ENCODE measurements around the gene APEX1. TPM values are rescaled to one million over a fixed set of nuclear protein-coding genes. Genes with fewer than 3 reads are reported as not detected.

APEX1 gene
- total RNA-seq = 433 and 437 TPM in 2 replicates
- long read RNA-seq, transcript APEX1-205 (4 exons, 1,603 nt) = minor isoform, 41 of 699 reads
- long read RNA-seq, transcript APEX1-216 (3 exons, 1,803 nt) = minor isoform, 27 of 699 reads
- long read RNA-seq, transcript APEX1-210 (5 exons, 1,437 nt) = minor isoform, 55 of 699 reads
- long read RNA-seq, transcript APEX1-201 (5 exons, 1,484 nt) = major isoform, 494 of 699 reads
- long read RNA-seq, partial matches to known transcripts = 15 of 699 reads
- long read RNA-seq, other reads (novel, unspliced or antisense) = 41 of 699 reads

DNA sequence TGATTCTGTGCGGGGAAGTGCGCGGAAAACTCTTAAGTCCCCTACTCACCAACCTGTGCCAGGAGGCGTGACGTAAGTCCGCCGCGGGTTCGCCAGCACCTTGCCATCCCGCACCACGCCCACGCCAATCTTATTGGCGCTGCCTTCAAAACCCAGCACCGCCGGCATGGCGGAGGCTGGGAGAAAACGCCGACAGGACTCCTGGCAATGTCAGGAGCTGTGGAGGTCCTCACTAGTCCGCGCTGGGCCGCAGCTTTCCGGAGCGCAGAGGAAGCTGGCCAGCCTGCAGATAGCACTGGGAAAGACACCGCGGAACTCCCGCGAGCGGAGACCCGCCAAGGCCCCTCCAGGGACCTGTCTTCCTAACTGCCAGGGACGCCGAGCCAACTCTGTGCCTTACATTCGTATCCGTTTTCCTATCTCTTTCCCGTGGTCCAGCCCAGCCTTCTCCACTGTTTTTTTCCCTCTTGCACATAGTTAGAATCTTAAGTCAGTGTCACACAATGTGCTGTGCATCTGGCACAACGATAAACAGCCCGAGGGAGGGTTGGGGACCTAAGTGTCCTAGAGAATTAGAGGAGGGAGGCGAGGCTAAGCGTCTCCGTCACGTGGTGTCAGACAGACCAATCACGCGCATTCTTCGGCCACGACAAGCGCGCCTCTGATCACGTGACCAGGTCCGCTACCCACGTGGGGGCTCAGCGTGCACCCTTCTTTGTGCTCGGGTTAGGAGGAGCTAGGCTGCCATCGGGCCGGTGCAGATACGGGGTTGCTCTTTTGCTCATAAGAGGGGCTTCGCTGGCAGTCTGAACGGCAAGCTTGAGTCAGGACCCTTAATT is at the start of gene APEX1, which contains the start of gene OSGEP:
APEX1 (plus strand) TSS at position 711 of the 839 bp plus-strand sequence. CDS start 420 bp downstream, outside the sequence.
OSGEP (minus strand) TSS at position 297 of the 839 bp plus-strand sequence; CDS start at position 168, 129 bp downstream.
- H3K27me3 Mint-ChIP-seq (ENCODE audit: low read depth) = no peaks in the 10 kb centered on the region

DNA sequence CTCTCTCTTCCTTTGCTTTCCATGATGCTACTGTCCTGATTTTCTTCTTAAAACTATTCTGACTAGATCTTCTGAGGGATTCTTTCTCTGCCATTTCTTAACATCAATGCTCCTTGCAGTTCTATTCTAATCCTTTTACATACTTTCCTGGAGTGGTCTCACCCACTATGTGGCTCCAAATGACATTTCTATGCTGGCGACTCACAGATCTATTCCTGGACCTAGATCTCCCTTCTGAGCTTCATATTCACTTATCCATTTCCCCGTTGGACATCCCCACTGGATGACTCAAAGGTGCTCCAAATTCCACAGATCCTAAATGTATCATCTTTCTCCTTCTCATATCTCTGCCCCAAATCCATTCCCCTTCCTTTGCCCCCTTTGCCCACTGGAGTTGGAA is 45.8 kb upstream of the APEX1 start:
- Mint-ChIP-seq H3K36me3 (ENCODE audit: low read depth) (peaks cover 8% of the 10 kb centered on the region), H3K9me3 (no peaks in the 10 kb centered on the region), H3K4me3 (peak overlapping the region; percentile 7), H3K27me3 (ENCODE audit: low read depth) (no peaks in the 10 kb centered on the region), H3K27ac (ENCODE audit: unreplicated experiment) (no peak overlapping the region), H3K4me1 (peaks cover 18% of the 10 kb centered on the region)
- no peak for DNase-seq (ENCODE audit: low read depth, low spot score)
- TF ChIP-seq, protein P1, sequence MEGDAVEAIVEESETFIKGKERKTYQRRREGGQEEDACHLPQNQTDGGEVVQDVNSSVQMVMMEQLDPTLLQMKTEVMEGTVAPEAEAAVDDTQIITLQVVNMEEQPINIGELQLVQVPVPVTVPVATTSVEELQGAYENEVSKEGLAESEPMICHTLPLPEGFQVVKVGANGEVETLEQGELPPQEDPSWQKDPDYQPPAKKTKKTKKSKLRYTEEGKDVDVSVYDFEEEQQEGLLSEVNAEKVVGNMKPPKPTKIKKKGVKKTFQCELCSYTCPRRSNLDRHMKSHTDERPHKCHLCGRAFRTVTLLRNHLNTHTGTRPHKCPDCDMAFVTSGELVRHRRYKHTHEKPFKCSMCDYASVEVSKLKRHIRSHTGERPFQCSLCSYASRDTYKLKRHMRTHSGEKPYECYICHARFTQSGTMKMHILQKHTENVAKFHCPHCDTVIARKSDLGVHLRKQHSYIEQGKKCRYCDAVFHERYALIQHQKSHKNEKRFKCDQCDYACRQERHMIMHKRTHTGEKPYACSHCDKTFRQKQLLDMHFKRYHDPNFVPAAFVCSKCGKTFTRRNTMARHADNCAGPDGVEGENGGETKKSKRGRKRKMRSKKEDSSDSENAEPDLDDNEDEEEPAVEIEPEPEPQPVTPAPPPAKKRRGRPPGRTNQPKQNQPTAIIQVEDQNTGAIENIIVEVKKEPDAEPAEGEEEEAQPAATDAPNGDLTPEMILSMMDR (conservative IDR thresholded peaks at IDR 0.05) = no peak

More for the DNA sequence above, at the start of gene APEX1, which contains the start of gene OSGEP:
- Mint-ChIP-seq H3K36me3 (ENCODE audit: low read depth) (peaks cover 9% of the 10 kb centered on the region), H3K27ac (ENCODE audit: unreplicated experiment) (no peak within 1 kb of the TSS), H3K9me3 (no peaks in the 10 kb centered on the region), H3K4me3 (no peak within 1 kb of the TSS), H3K4me1 (peaks cover 8% of the 10 kb centered on the region)
- peak; percentile 92 for DNase-seq (ENCODE audit: low read depth, low spot score)
- TF ChIP-seq, protein P1 (conservative IDR thresholded peaks at IDR 0.05) = no peak

DNA sequence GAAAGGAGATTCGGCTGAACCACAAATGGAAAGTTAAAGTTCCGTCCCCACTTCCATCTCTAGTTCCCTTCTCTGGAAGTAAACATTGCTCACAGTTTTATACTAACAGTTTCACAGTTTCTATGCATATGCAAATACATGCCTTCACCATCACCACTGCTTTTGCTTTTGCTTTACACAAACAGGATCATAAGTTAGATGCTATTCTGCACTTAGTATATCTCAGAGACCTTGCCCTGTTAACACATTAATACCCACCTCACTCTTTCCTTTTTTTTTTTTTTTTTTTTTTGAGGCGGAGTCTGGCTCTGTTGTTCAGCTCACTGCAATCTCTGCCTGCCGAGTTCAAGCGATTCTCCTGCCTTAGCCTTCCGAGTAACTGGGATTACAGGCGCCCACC is 42.6 kb upstream of the APEX1 start:
- Mint-ChIP-seq H3K27ac (ENCODE audit: unreplicated experiment) (peak overlapping the region; percentile 87), H3K9me3 (no peaks in the 10 kb centered on the region)

DNA sequence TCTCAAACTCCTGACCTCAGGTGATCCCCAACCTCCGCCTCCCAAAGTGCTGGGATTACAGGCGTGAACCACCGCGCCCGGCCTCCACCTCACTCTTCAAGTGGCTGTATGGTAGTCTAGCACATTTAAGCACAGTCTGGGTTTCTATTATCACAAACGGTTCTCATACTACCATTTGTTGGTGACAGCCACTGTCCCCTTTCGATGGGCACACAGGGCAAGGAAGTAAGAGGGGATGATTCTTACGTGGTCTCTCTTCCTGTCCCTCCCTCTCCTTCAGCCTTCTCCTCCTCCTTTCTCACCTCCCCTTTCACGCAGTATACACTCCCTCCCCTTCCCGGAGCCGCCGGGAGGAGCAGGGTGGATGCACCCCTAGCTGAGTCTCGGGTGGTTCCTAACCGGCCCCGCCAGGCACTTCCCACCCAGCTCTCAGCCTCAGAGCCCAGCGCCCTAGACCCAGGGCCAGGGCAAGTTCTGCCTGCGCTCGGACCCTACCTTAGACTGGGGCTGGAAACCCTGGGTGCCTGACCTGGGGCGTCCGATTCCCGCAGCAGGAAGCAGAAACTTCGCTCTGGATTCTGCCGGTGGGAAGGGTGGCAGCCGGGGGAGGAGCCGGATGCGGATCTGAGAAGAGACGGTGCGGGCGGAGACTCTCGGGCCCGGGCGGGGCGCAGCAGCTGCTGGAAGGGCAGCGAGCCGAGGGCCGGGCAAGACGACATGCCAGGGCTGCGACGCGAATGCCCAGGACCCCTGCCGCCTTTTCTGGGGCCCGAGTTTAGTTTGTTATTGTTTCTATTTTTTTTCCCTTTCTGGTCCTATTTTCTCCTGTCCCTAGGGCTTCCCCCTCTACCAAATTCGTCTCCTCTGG is 41.9 kb upstream of the APEX1 start, which contains the start of gene TEP1:
TEP1 (minus strand) TSS at position 626 of the 868 bp plus-strand sequence. CDS start 5,062 bp downstream, outside the sequence.
- H3K9me3 Mint-ChIP-seq = no peaks in the 10 kb centered on the region
- TF ChIP-seq, protein P1 (conservative IDR thresholded peaks at IDR 0.05) = no peak
- no peaks in the 10 kb centered on the region for H3K27me3 Mint-ChIP-seq (ENCODE audit: low read depth)
- DNase-seq (ENCODE audit: low read depth, low spot score) = peak; percentile 72
- H3K4me1 Mint-ChIP-seq = peaks cover 23% of the 10 kb centered on the region
- H3K4me3 Mint-ChIP-seq = peak within 1 kb of the TSS; percentile 90
- H3K27ac Mint-ChIP-seq (ENCODE audit: unreplicated experiment) = peak within 1 kb of the TSS; percentile 87
- H3K36me3 Mint-ChIP-seq (ENCODE audit: low read depth) = no peaks in the 10 kb centered on the region

More for the DNA sequence above, 42.6 kb upstream of the APEX1 start:
- Mint-ChIP-seq H3K27me3 (ENCODE audit: low read depth) (no peaks in the 10 kb centered on the region), H3K4me3 (peak overlapping the region; percentile 90), H3K4me1 (peaks cover 23% of the 10 kb centered on the region), H3K36me3 (ENCODE audit: low read depth) (no peaks in the 10 kb centered on the region)
- TF ChIP-seq, protein P1 (conservative IDR thresholded peaks at IDR 0.05) = no peak
- DNase-seq (ENCODE audit: low read depth, low spot score) = no peak

DNA sequence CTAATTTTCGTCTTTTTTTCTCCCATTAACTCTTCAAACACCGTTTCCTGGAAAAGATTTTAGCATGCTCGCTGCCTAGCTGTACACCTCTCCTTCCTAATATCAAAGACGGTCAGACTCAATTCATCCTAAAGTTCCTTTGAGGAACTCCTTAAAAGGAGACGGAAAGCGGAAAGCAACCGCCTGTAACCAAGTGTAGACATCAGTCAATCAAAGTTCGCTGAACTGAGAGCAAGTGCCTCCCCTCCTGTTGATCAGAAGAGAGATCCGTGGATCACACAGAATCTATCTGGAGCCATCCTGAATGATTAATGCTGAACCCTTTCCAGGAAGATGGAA is 41.3 kb upstream of the APEX1 start:
- Mint-ChIP-seq H3K27ac (ENCODE audit: unreplicated experiment) (peak overlapping the region; percentile 68), H3K9me3 (no peaks in the 10 kb centered on the region), H3K4me1 (peaks cover 23% of the 10 kb centered on the region), H3K36me3 (ENCODE audit: low read depth) (no peaks in the 10 kb centered on the region), H3K27me3 (ENCODE audit: low read depth) (no peaks in the 10 kb centered on the region), H3K4me3 (peak overlapping the region; percentile 90)
- no peak for DNase-seq (ENCODE audit: low read depth, low spot score)
- TF ChIP-seq, protein P1 (conservative IDR thresholded peaks at IDR 0.05) = no peak
